Fibroblast of skin of left quadriceps (primary cell): ENCODE measurements around the gene CAV1.

Source experiments
- DNase-seq, 2 experiments: peaks; one replicate each; pipeline ENCODE4 v3.0.0-alpha.2; 2013; ENCODE audit warnings: low read depth in 2 of 2

Gene CAV1

DNA sequence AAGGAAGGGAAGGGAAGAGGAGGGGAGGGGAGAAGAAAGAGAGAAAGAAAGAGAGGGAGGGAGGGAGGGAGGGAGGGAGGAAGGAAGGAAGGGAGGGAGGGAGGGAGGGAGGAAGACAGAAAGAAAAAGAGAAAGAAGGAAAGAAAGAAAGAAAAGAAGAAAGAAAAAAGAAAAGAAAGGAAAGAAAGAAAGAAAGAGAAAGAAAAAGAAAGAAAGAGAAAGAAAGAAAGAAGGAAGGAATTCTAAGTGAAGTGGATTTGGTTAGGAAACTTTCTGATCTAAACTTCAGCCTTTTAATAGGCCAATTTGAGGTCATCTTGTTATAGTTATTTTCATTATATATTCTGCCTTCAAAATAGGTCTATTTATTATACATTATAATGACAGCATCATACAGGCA lies 21.0 kb upstream of the CAV1 start:
- DNase-seq, result no peak

DNA sequence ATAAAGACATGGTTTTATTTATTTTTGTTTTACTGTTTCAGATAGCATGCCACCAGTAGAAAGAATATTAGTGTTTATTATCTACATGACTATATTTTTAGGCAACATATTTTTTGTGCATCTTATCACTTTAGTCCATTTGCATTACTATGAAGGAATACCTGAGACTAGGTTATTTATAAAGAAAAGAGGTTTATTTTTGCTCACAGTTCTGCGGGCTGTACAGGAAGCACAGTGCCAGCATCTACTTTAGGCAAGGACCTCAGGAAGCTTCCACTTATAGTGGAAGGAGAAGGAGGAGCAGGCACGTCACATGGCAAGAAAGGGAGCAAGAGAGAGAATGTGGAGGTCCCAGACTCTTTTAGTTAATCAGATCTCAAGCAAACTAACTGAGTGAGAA lies 19.6 kb upstream of the CAV1 start:
- DNase-seq, result no peak

DNA sequence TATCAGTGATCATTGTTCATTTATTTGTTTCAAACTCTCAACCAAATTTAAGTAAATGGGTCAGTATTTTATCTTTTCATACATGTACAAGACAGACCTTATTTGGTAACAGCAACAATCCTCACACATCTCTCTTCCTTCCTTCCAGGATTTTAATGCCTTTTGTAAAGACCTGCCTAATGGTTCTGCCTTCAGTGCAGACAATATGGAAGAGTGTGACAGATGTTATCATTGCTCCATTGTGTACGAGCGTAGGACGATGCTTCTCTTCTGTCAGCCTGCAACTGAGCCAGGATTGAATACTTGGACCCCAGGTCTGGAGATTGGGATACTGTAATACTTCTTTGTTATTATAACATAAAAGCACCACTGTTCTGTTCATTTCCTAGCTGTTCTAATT lies 19.0 kb upstream of the CAV1 start:
- no peak for DNase-seq

DNA sequence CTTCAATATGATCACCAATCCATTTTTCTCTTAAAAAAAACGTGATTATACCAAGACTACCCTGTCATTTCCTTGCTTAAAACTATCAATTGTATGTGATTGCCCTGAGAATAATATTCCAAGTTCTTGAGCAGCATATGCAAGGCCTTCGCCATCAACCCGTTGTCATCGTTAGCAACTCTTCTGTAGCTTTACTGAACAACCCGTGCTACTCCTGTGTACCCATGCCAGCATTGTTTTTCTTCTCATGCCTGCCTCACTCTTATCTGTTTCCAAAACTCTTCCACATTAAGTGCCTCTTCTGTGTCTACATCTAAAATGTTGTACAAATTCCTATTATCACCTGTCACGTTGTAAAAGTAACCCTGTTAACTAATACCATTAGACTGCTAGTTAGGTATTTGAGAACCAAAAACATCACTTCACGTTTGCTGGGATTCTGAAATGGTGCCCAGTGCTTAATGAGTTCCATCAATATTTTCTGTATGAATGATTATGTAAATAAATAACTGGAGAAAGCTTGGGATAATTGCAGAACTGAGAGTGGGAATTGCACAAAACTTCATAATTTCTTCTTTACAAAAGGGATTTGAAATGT lies 14.8 kb upstream of the CAV1 start:
- DNase-seq, result no peak

DNA sequence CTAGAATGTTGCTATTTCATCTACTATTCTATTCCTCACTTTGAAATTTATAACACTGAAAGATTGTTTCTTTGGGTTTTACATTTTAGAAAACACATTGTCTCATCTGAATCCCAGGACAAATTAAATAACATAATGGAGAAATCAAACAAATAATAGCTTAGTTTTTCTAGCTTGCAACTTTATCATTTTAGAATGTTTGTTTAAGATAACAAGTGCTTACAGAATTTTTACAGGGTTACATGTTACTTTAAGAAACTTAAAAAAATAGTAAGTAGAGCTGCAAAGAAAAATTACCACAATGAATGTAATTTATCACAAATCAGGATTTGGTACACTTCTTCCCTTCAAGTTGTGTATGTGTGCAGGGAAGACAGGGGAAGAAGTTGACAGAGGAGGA lies 14.0 kb upstream of the CAV1 start:
- no peak for DNase-seq

DNA sequence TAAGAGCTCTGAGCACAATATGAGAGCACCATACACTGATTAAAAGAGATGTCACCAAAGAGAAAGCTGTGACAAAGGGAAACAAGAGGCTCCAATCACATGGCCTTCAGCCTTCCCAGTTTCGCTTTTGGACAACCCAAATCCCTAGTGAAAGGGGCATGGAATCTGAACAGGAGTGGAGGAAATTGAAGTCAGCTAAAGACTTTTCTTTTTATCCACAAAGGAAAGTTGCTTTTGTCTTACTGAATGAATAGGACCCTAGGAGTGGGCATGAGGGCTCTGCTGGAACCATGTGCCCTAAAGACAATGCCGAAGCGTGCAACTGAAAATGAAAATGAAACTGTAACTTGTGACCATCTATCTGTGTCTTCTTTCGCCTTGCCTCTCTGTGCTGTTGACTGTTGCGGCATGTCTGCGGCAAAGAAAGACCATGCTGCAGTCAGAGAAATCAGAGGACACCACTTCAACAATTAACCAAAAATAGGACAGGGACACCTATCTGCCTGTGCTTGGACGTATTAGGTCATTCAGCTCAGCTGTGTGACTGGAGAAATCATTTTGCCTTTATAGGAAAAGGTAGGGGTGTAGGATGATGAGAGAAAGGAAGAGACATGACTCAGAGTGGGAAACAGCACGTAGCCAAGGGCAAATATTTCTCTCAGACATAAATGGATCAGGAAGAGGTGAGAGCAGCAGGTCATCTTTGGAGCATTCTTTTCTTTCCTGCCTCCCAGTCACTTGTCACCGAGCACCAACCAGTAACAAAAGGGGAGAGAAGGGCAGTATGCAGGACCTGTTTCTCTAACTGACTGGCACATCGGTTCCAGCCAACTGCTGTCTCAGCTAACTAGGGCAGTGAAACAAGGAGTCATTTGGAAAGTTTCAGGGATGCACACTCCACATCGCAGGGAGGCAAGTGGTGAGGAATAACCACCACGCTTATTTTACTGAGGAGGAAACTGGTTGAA lies 13.0 kb upstream of the CAV1 start:
- DNase-seq, result no peak

DNA sequence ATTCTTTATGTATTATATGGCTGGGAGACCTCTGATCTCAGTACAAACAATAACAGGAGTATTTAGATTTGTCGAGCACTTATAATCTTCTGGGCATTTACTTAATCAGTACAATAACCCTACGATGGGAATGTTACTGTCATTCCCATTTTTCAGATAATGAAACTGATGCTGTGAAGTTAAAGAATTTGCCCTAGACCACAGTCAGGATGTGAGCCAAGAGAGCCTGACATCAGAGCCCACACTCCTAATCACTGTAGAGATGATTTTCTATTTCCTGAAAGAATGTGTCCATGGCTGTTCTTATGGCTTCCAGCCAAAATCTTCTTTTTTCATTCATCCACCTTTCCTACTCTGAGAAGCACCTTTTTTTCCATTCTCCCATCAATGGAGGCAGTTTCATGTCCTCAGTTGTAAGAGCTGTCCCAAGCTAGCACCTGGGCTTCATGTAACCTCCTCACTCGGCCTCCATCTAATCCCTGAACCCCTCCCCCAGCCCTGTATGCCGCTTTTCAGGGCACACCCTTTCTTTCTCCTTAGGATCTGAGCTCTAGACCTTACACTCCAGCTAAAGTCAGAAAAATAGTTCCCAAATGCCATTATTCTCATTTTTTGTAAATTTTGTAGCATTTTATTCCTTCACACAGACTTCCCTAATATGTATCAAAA lies 12.2 kb upstream of the CAV1 start:
- no peak for DNase-seq

DNA sequence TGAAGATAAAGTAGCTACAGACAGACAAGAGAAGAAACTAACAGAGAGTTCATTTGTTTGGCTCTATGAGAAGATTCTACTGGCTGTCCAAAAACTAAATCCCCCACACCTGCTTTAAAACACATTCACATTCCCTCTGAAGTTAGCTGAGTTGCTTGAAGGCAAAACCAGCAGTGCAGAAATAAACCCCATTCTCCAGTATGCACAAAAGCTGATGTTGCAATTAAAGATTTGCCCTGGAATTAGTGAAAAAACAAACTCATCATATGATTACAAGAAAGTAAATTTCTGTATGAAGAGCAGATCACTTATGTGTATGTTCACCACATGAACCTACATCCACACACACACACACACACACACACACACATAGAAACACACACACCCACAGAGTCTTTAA lies 9.3 kb upstream of the CAV1 start:
- no peak for DNase-seq

DNA sequence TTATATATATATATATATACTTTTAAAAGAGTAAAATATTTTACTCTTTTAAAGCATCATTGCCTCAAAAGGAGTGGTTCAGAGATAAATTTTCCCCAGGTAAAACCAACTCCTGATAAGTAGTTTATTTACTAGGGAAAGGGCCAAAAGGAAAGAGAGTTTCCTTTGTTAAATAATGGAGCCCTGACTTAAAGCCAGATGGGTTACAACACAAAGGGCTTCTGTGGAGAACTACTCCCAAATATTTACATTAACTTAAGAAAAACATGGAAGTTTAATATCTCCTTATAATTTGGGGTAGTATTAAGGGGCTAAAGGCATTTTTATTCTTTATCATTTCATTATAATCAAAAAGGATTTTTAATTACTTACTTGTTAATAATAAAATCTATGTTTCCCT lies 8.5 kb upstream of the CAV1 start:
- DNase-seq, result no peak

DNA sequence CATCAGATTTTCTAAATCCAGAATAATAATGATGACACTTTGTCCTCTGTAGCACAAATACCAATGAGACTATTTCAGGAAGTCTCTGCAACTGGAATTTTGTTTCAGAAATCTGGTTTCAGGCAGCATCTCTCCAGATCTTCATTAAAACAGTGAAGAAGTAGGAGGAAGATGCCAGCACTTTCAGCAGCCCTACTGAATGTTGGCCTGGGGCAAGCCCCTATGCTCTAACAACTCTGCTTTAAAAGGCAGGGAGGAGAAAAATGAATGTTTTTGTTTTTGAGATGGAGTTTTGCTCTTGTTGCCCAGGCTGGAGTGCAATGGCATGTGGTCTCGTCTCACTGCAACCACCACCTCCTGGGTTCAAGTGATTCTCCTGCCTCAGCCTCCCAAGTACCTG lies 7.2 kb upstream of the CAV1 start:
- no peak for DNase-seq

DNA sequence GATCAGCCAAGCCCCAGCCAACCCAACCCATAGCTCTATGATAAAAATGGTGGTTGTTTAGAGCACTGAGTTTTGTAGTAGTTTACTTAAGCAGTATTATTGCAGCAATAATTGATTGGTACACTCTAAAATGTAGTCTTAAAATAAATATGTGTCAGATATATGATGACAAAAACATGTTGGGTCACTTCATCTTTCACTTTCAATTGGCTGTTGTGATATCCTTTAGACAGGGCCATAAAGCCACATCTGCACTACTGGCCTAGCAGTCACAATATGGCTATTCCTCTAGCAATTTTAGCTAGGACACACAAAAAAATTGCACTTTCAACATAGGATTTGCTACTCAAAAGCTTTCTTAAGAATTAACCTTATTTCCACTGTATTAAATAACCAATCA lies 5.9 kb upstream of the CAV1 start:
- no peak for DNase-seq

DNA sequence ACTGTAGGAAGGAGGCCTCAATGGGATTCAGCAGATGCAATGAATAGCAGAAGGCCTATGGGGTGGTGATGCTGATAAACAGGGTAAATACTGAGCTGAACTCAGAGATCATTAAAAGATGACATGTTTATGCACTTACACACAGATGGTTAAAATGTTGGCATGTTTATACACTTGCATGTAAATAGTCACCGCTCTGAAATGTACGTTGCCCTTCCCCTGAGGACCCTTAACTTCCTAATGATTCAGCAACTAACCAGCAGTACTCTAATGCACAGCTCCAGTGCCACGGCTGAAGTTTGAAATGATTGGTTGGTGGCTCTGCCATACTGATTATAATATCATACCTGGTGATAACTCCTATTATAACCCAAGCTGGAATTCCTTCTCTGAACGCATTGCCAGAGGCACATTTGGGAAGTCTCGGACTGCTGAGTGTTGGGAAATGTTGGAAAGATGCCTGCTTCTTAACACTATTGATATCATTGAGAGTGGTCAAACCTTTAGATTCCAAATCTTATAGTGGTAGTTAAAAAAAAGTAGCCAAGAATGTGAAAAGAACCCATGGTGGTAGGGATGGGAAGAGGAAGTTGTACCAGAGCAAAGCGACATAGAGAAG lies 3.7 kb upstream of the CAV1 start:
- DNase-seq, result peak; percentile 52 to 65

DNA sequence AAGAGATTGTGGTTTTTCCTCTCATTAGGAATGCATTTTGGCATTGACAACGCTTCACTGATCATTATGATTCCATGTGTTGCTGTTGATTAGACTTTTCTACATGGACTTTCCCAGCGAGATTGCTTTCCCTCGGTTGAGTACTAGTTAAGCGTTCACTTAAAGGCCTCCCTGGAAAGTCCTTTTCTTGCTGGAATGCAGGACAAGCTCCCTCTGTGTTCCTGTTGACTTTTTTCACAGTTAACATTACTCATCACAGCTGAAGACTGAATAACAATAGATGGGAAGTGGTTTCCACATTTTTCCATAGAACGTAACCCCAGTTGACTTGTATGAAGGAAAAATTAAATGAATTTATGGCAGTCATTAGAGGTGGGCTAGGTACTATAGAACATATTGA lies 2.6 kb upstream of the CAV1 start:
- DNase-seq, result peak; percentile 72 to 73

DNA sequence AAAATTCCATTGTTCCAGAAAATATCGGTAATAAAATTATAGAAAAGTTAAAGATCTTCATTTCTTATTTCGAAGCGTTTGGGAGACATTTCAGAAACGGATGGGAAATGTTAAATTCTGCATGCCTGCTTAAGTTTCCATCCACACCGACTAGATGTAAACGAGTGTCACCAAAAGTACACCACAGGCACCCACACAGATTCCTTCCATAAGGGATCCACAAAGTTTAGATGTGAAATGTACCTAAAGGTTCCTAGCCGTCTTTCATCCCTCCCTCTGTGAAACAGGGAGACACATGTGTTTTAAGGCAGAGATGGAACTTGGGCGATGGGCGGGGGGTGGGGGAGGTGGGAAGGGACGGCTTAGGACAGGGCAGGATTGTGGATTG lies 621 bp upstream of the CAV1 start:
- no peak for DNase-seq

DNA sequence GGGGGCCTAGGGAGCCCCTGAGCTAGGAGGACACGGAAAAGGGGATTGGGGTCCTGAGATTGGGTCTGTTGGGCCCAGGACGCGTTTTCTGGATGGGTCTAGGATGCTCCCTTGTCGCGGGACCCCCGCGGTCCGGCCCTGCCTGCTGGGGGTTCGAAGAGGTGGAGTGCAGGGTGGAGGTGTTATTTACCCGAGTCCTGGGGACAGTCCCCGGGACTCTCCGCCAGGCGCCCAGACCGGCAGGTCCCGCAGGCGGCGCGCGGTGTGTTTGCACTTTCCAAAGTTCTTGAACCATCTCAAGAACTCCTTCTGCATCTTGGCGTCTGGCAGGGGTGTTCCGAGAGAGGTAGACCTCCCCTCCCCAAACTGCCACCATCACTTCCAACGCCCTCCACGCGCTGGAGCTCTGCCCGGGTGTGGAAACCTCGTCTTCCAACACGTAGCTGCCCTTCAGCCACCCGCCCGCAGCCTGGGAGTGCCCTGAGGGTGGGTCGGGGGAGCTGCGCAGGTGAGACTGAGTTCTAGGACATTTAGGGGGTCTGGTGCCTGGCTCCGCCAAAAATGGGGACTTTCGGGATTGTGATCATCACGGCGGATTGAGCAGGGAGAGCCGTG lies 569 bp downstream of the CAV1 start:
- no peak for DNase-seq

DNA sequence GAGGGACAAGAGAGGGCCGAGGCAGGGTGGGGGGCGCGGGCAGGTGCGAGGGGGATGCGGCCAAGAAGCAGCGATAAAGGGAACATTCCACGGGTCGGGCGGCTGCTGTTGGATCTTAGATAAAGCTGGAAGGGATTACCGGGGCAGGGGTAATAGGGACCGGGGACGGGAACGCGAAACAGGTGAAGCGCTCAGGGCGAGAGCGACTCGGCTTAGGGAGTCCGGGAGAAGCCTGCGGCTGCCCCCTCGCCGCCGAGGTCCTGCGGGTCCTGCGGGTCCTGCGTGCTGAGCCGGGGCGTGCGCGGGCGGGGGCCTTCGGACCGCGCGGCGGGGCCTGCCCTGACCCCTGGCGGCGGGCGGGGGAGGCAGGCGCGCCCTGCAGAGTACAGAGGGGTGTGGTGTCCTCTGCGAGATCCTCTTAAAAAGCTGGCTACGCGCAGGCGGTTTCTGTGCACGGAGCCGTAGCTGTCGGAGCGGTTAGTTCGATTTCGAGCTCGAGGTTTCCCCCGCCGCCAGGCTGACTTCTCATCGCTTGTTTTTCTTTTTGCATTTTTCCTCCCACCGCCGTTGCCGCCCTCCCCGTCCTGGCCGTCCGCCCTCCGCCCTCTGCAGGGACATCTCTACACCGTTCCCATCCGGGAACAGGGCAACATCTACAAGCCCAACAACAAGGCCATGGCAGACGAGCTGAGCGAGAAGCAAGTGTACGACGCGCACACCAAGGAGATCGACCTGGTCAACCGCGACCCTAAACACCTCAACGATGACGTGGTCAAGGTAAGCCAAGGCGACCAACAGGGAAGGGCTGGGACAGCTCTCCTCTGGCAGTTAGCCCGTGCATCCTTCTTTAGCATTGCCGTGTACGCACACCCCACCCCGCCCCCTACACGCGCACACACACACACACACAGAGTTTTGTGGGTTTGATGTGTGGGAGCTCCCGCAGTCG lies 1.4 kb downstream of the CAV1 start:
- DNase-seq, result peak; percentile 62 to 63

DNA sequence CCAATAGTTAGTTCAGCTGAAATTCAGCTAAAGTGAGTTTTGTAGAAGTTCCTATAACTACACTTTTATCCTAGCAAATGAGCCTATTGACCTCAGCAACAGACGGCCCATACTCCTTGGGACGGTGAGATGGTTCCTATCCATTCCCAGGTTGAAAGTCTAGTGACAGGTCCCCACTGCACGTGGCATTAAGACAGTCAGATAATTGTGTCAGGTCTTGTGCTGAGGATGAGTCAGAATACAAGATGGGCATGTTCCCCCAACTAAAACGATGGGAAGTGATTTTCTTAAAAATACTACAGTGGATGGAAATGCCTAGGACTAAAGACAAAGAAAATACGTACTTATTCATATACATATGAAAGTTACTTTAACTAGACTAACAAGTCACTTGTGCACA lies 2.1 kb downstream of the CAV1 start:
- no peak for DNase-seq

DNA sequence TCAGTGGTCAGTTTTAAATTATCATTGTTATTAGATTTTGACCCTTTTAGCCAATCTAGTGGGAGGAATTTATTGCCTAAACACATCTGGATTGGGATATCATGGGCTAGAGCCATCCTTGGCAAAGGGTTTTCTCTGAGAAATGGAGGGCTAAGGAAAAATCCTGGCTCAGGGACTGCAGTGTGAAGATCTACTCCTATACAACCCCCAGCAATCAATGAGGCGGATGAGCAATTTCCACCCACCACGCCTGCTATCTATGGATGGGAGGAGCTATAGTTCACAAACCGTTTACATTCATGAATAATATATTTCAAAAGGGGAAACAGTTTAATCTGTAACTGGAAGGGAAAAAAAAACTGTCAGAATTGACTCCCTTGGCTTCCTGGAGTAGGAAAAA lies 2.7 kb downstream of the CAV1 start:
- DNase-seq, result no peak

DNA sequence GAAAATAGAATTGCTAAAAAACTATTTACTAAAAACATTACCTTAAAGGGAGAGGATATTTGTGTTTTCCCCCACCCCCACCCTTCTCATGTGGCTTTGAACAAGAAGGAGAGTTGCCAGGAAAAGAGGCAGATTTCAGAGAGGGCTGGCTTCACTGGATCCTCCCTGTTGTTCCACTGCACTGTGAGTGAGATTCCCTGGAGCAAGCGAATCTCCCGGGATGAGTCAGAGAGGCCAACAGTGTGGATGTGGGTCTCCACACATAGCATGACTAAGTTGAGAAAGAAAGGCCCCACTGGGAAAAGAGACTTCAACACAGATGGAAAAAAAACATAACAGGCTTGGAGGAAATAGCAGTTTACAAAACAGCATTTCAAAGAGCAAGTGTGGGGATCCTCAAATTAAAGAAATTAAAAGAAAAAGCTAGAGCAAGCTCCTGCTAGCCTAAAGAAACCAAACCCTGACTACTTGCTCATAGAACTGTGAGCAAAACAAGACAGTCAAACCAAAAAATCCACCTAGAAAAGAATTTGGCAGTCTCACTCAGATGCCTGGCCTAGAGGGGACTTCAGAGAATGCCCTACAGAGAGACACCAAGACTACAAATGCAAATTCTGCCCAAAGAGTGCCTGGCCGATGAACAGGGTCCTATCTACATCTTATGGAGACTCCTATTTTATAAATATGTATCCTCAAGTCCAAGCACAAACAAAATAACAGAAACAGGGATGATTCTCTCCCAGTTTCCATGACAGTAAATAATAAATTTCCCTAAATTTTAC lies 3.4 kb downstream of the CAV1 start:
- DNase-seq, result peak; percentile 93 to 94

DNA sequence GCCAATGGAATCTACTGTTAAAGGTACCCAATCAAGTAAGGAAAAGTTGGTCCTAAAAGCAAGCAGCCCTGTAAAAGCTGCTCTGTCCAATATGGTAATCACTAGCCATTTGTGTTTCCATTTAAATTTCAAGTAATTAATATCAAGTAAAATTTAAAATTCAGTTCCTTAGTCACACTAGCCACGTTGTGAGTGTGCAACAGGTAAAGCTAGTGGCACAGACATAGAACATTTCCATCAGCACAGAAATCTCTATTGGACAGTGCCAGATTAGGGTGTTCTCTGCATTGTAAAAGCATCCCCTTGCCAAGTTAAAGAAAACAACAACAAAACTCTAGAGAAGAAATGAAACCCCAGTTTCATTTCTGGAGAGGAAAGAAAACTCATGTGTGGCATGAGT lies 4.4 kb downstream of the CAV1 start:
- DNase-seq, result no peak
